NCI-H526 (cell line): ENCODE measurements around the gene LRIT3.
"Not testable (repeated sequence)": the region's sequence is repeated elsewhere in the genome, so short reads cannot be mapped to it uniquely, and the experiment has no call there.

Experiments
- DNase-seq, 2 experiments: peaks; one replicate each; lab custom pipeline; 2025; lab: John Stamatoyannopoulos, UW

LRIT3 gene

GRCh38 chr4:109848501-109848900, 594 bp downstream of the LRIT3 start:
- no peak for DNase-seq

GRCh38 chr4:109850601-109851000, 2.7 kb downstream of the LRIT3 start:
- DNase-seq = no peak

- not testable (repeated sequence) for DNase-seq
Measured at GRCh38 chr4:109859426-109860300, 11.8 kb downstream of the LRIT3 start.

- no peak for DNase-seq
Measured at GRCh38 chr4:109861271-109861670, 13.4 kb downstream of the LRIT3 start.

- DNase-seq = no peak
Measured at GRCh38 chr4:109861916-109862511, 14.1 kb downstream of the LRIT3 start.

- DNase-seq = no peak
Measured at GRCh38 chr4:109864134-109864533, 16.2 kb downstream of the LRIT3 start.

- DNase-seq = no peak
Measured at GRCh38 chr4:109870061-109870460, 22.2 kb downstream of the LRIT3 start.

- no peak for DNase-seq
Measured at GRCh38 chr4:109872065-109872464, 24.2 kb downstream of the LRIT3 start.

- DNase-seq = no peak
Measured at GRCh38 chr4:109872950-109873656, 25.2 kb downstream of the LRIT3 start.

- no peak for DNase-seq
Measured at GRCh38 chr4:109873791-109874514, 26.0 kb downstream of the LRIT3 start.

GRCh38 chr4:109875106-109875505, 27.2 kb downstream of the LRIT3 start:
- no peak for DNase-seq

- DNase-seq = not testable (repeated sequence)
Measured at GRCh38 chr4:109875553-109875952, 27.6 kb downstream of the LRIT3 start.

GRCh38 chr4:109876634-109877265, 28.8 kb downstream of the LRIT3 start:
- no peak for DNase-seq

- no peak for DNase-seq
Measured at GRCh38 chr4:109877400-109877799, 29.5 kb downstream of the LRIT3 start.

GRCh38 chr4:109878355-109878754, 30.4 kb downstream of the LRIT3 start:
- DNase-seq = no peak

- DNase-seq = no peak
Measured at GRCh38 chr4:109879081-109879480, 31.2 kb downstream of the LRIT3 start.

GRCh38 chr4:109879636-109880314, 31.9 kb downstream of the LRIT3 start:
- no peak for DNase-seq

- no peak for DNase-seq
Measured at GRCh38 chr4:109886303-109886702, 38.4 kb downstream of the LRIT3 start.

- no peak for DNase-seq
Measured at GRCh38 chr4:109887071-109887470, 39.2 kb downstream of the LRIT3 start.

- no peak for DNase-seq
Measured at GRCh38 chr4:109890076-109890475, 42.2 kb downstream of the LRIT3 start.
